ENCODE measurements around the gene ISG15.

ISG15 gene

GRCh38 chr1:1013105-1013921, at the start of gene ISG15:
ISG15 (plus strand) TSS chr1:1013497; CDS start chr1:1013574, 77 bp downstream.
- DNase-seq (ENCODE audit: low read depth in 1 of 2, low spot score in 1 of 2): peak in 1 of 2 experiments; percentile 75
- in situ Hi-C loops (cut with HindIII; ENCODE audit: low pct_unique_long_range_greater_than_20kb, low sequenced_read_pairs): no loop called here
- TF ChIP-seq JUND (IDR thresholded peaks at IDR 0.05; ENCODE audit: low read depth): no peak

- no peak for TF ChIP-seq JUND (IDR thresholded peaks at IDR 0.05; ENCODE audit: low read depth)
- in situ Hi-C loops (cut with HindIII; ENCODE audit: low pct_unique_long_range_greater_than_20kb, low sequenced_read_pairs): no loop called here
These were observed 49.4 kb upstream of the ISG15 start for GRCh38 chr1:963746-964525.

GRCh38 chr1:964691-965525, 48.4 kb upstream of the ISG15 start:
- no peak for TF ChIP-seq JUND (IDR thresholded peaks at IDR 0.05; ENCODE audit: low read depth)
- DNase-seq (ENCODE audit: low read depth in 1 of 2, low spot score in 1 of 2): no peak
- in situ Hi-C loops (cut with HindIII; ENCODE audit: low pct_unique_long_range_greater_than_20kb, low sequenced_read_pairs): no loop called here

More at GRCh38 chr1:963746-964525, 49.4 kb upstream of the ISG15 start:
- DNase-seq (ENCODE audit: low read depth in 1 of 2, low spot score in 1 of 2): no peak

GRCh38 chr1:965526-966134, 47.7 kb upstream of the ISG15 start:
- DNase-seq (ENCODE audit: low read depth in 1 of 2, low spot score in 1 of 2): no peak
- no peak for TF ChIP-seq JUND (IDR thresholded peaks at IDR 0.05; ENCODE audit: low read depth)
- in situ Hi-C loops (cut with HindIII; ENCODE audit: low pct_unique_long_range_greater_than_20kb, low sequenced_read_pairs): no loop called here

GRCh38 chr1:966135-966703, 47.1 kb upstream of the ISG15 start, which contains the start of gene PLEKHN1:
PLEKHN1 (plus strand) TSS chr1:966482; CDS start chr1:966532, 50 bp downstream.
- no peak for TF ChIP-seq JUND (IDR thresholded peaks at IDR 0.05; ENCODE audit: low read depth)
- in situ Hi-C loops (cut with HindIII; ENCODE audit: low pct_unique_long_range_greater_than_20kb, low sequenced_read_pairs): no loop called here
- peak; percentile 75 to 90 for DNase-seq (ENCODE audit: low read depth in 1 of 2, low spot score in 1 of 2)

GRCh38 chr1:966704-967300, 46.5 kb upstream of the ISG15 start:
- no peak for TF ChIP-seq JUND (IDR thresholded peaks at IDR 0.05; ENCODE audit: low read depth)
- DNase-seq (ENCODE audit: low read depth in 1 of 2, low spot score in 1 of 2): peak; percentile 66 to 68
- in situ Hi-C loops (cut with HindIII; ENCODE audit: low pct_unique_long_range_greater_than_20kb, low sequenced_read_pairs): no loop called here

GRCh38 chr1:967466-968343, 45.6 kb upstream of the ISG15 start:
- TF ChIP-seq JUND (IDR thresholded peaks at IDR 0.05; ENCODE audit: low read depth): no peak
- no peak for DNase-seq (ENCODE audit: low read depth in 1 of 2, low spot score in 1 of 2)
- in situ Hi-C loops (cut with HindIII; ENCODE audit: low pct_unique_long_range_greater_than_20kb, low sequenced_read_pairs): no loop called here

- DNase-seq (ENCODE audit: low read depth in 1 of 2, low spot score in 1 of 2): no peak
- no peak for TF ChIP-seq JUND (IDR thresholded peaks at IDR 0.05; ENCODE audit: low read depth)
- in situ Hi-C loops (cut with HindIII; ENCODE audit: low pct_unique_long_range_greater_than_20kb, low sequenced_read_pairs): no loop called here
These were observed 43.9 kb upstream of the ISG15 start for GRCh38 chr1:969260-969855.

GRCh38 chr1:970242-970972, 42.9 kb upstream of the ISG15 start:
- no peak for TF ChIP-seq JUND (IDR thresholded peaks at IDR 0.05; ENCODE audit: low read depth)
- in situ Hi-C loops (cut with HindIII; ENCODE audit: low pct_unique_long_range_greater_than_20kb, low sequenced_read_pairs): no loop called here
- no peak for DNase-seq (ENCODE audit: low read depth in 1 of 2, low spot score in 1 of 2)

Data from T47D (cell line).